Vagina (tissue), 2 donors: ENCODE measurements around the gene COX14. TPM values are rescaled to one million over a fixed set of nuclear protein-coding genes. Genes with fewer than 3 reads are reported as not detected.
A peak's percentile ranks its signal among the peaks of the same experiment; 100 is the strongest.
"Not testable (repeated sequence)": the region's sequence is repeated elsewhere in the genome, so short reads cannot be mapped to it uniquely, and the experiment has no call there.

ENCODE experiments used
- DNase-seq, 2 donors: peaks; one replicate each; pipeline ENCODE4 v3.0.0-alpha.2; 2017; ENCODE audit errors: extremely low spot score in 2 of 2
- H3K27ac ChIP-seq: fragments of 200-600 bp; sonication (generic); one replicate; pipeline ENCODE4 v1.5.1; 2019
- H3K27me3 ChIP-seq: fragments of 200-600 bp; sonication (generic); one replicate; pipeline ENCODE4 v1.5.1; 2019
- H3K36me3 ChIP-seq, 2 donors: fragments of 200-600 bp; sonication (generic); one replicate each; pipeline ENCODE4 v1.5.1; 2017 to 2019
- H3K4me1 ChIP-seq: fragments of 200-600 bp; sonication (generic); one replicate; pipeline ENCODE4 v1.5.1; 2019
- H3K4me3 ChIP-seq, 2 donors: fragments of 200-600 bp; sonication (generic); 1 replicate in 1 of 2; 2 replicates in 1 of 2; pipeline ENCODE4 v1.5.1; 2016 to 2019
- H3K9me3 ChIP-seq: fragments of 200-600 bp; sonication (generic); one replicate; pipeline ENCODE4 v1.5.1; 2019
- POLR2A ChIP-seq, 2 donors: fragments of 450-650 bp; IDR thresholded peaks; one replicate each; pipeline ENCODE4 v1.6.1; 2017; ENCODE audit warnings: antibody characterized with exemption in 2 of 2, mild to moderate bottlenecking in 2 of 2, moderate library complexity in 2 of 2
- POLR2AphosphoS5 ChIP-seq, 2 donors: sonication (generic); formaldehyde crosslinking; IDR thresholded peaks; one replicate each; pipeline ENCODE4 v1.9.0; 2017; ENCODE audit warnings: antibody characterized with exemption in 2 of 2, mild to moderate bottlenecking in 2 of 2, low read depth in 1 of 2; ENCODE audit not compliant: insufficient read depth in 1 of 2
- intact Hi-C: fragments of 100-400 bp; cut with DNase I; formaldehyde crosslinking; loops from one replicate; pipeline ENCODE4 v1.15.1; 2023
- total RNA-seq: library from RNA; depleted of rRNA; stranded (reverse); fragments of >200 nt; gene quantifications from one replicate; pipeline ENCODE4 v1.2.3, GENCODE V29; 2016
- TF ChIP-seq, protein P1 (sequence below), 3 experiments: fragments of 450-650 bp in 2 of 3; fragments of 200-600 bp in 1 of 3; sonication (generic) in 1 of 3; IDR thresholded peaks; one replicate each; pipeline ENCODE4 v1.5.1; 2017 to 2019; ENCODE audit warnings: antibody characterized with exemption in 3 of 3, mild to moderate bottlenecking in 2 of 3, moderate library complexity in 2 of 3

COX14 gene
- total RNA-seq, 1 donor from 2014 or later, result 74.4 TPM

DNA sequence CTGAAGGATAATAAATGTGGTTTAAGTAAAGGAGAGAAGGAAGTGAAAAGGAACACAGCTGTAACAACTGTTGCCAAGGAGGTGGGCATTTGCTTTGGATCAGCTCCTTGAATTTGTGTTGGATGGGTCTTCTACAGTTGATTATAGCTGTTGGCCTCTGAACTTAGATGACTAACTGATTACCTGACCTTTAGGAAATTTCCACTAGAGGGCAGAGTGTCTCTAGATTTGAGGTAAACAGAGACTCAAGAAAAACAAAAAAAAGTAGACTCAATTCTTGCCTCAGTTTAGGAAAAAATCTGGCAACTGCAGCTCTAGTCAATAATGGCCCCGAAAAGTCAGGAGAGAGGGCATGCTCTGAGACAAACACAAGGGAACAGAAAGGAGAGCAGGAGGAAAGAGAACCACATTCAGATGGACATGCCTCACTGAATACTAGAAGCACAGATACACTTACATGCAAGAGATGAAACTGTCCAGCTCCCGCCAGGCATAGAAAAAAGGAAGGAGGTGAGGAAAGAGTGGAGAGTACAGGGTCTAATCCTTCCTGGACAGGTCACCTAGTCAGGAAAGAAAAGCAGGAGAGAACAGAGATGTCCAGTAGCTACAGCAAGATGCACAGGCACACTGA is 20.6 kb downstream of the COX14 start:
- H3K9me3 ChIP-seq, result no peaks in the 10 kb centered on the region
- H3K27me3 ChIP-seq, result no peaks in the 10 kb centered on the region
- TF ChIP-seq, protein P1, sequence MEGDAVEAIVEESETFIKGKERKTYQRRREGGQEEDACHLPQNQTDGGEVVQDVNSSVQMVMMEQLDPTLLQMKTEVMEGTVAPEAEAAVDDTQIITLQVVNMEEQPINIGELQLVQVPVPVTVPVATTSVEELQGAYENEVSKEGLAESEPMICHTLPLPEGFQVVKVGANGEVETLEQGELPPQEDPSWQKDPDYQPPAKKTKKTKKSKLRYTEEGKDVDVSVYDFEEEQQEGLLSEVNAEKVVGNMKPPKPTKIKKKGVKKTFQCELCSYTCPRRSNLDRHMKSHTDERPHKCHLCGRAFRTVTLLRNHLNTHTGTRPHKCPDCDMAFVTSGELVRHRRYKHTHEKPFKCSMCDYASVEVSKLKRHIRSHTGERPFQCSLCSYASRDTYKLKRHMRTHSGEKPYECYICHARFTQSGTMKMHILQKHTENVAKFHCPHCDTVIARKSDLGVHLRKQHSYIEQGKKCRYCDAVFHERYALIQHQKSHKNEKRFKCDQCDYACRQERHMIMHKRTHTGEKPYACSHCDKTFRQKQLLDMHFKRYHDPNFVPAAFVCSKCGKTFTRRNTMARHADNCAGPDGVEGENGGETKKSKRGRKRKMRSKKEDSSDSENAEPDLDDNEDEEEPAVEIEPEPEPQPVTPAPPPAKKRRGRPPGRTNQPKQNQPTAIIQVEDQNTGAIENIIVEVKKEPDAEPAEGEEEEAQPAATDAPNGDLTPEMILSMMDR (IDR thresholded peaks at IDR 0.05), result peak in 1 of 3 experiments; percentile 47
- TF ChIP-seq POLR2AphosphoS5 (IDR thresholded peaks at IDR 0.05; ENCODE audit: insufficient read depth in 1 of 2, low read depth in 1 of 2), result no peak
- no peak for TF ChIP-seq POLR2A (IDR thresholded peaks at IDR 0.05)
- no peak overlapping the region for H3K4me3 ChIP-seq
- intact Hi-C loops, result no loop called here
- no peak overlapping the region for H3K27ac ChIP-seq
- H3K4me1 ChIP-seq, result no peaks in the 10 kb centered on the region
- DNase-seq, result no peak
- H3K36me3 ChIP-seq, result peaks cover 0 to 39% of the 10 kb centered on the region in 2 donors

DNA sequence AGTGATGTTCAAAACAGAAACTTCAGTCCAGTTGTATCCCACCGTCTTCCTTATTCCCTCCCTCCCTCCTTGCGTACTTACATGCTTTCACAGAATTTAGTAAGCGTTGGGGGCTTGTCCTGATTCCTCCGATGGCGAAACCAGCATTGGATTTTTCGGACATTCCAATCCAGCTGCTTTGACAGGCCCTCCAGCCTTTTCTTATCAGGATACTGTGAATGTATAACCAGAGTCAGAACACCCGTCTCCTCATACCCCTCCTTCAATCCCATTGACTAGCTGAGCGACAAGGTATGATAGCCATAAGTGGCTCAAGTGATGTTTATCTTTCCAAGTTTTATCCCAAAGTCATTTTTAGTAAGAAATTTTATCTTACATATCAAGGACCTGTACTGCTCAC is 31.0 kb downstream of the COX14 start:
- DNase-seq, result no peak
- Histone ChIP-seq H3K36me3 (peaks cover 0 to 19% of the 10 kb centered on the region in 2 donors), H3K4me1 (peaks cover 6% of the 10 kb centered on the region), H3K4me3 (no peak overlapping the region), H3K27me3 (no peaks in the 10 kb centered on the region), H3K27ac (no peak overlapping the region), H3K9me3 (no peaks in the 10 kb centered on the region)
- intact Hi-C loops, result no loop called here
- TF ChIP-seq, protein P1 (IDR thresholded peaks at IDR 0.05), result no peak
- TF ChIP-seq POLR2AphosphoS5 (IDR thresholded peaks at IDR 0.05; ENCODE audit: insufficient read depth in 1 of 2, low read depth in 1 of 2) (no peak), POLR2A (IDR thresholded peaks at IDR 0.05) (no peak)

- H3K27ac ChIP-seq, result no peak overlapping the region
- peaks cover 0 to 10% of the 10 kb centered on the region in 2 donors for H3K36me3 ChIP-seq
- DNase-seq, result no peak
- H3K4me1 ChIP-seq, result peaks cover 6% of the 10 kb centered on the region
- H3K4me3 ChIP-seq, result no peak overlapping the region
- no peaks in the 10 kb centered on the region for H3K27me3 ChIP-seq
- TF ChIP-seq, protein P1 (IDR thresholded peaks at IDR 0.05), result no peak
- TF ChIP-seq POLR2A (IDR thresholded peaks at IDR 0.05) (no peak), POLR2AphosphoS5 (IDR thresholded peaks at IDR 0.05; ENCODE audit: insufficient read depth in 1 of 2, low read depth in 1 of 2) (no peak)
- H3K9me3 ChIP-seq, result no peaks in the 10 kb centered on the region
- intact Hi-C loops, result no loop called here
Observed at GRCh38 chr12:50145439-50145838, 33.4 kb downstream of the COX14 start.

DNA sequence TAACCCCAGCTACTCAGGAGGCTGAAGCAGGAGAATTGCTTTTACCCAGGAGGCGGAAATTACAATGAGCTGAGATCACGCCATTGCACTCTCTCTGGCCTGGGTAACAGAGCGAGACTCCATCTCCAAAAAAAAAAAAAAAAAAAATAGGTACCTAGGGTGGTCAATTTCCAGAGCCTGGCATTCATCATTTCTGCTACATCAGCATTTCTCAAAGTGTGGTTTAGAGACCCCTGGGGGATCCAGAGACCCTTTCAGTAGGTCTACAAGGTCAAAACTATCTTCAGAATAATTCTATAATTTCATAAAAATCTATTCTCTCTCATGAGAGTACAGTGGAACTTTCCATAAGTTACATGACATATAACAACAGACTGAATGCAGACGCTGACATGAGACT is 35.2 kb downstream of the COX14 start:
- Histone ChIP-seq H3K9me3 (no peaks in the 10 kb centered on the region), H3K27me3 (no peaks in the 10 kb centered on the region), H3K4me1 (peaks cover 22% of the 10 kb centered on the region), H3K36me3 (no peaks in the 10 kb centered on the region), H3K27ac (no peak overlapping the region), H3K4me3 (no peak overlapping the region)
- intact Hi-C loops, result no loop called here
- no peak for DNase-seq
- no peak for TF ChIP-seq POLR2A (IDR thresholded peaks at IDR 0.05)
- TF ChIP-seq, protein P1 (IDR thresholded peaks at IDR 0.05), result no peak
- no peak for TF ChIP-seq POLR2AphosphoS5 (IDR thresholded peaks at IDR 0.05; ENCODE audit: insufficient read depth in 1 of 2, low read depth in 1 of 2)

GRCh38 chr12:50148011-50148410 is 36.0 kb downstream of the COX14 start:
- H3K27me3 ChIP-seq, H3K36me3 ChIP-seq, H3K9me3 ChIP-seq, intact Hi-C loops, DNase-seq, H3K27ac ChIP-seq, H3K4me3 ChIP-seq: not testable (repeated sequence)
- peaks cover 22% of the 10 kb centered on the region for H3K4me1 ChIP-seq
